NCI-H2227 treated with DMSO at 0.1 percent for 48 hours (cell line): ENCODE measurements around the gene TPRX2.
"Not testable (repeated sequence)": the region's sequence is repeated elsewhere in the genome, so short reads cannot be mapped to it uniquely, and the experiment has no call there.

Experiments
- DNase-seq: peaks from one replicate; lab custom pipeline; 2025; lab: John Stamatoyannopoulos, UW

TPRX2 gene, protein sequence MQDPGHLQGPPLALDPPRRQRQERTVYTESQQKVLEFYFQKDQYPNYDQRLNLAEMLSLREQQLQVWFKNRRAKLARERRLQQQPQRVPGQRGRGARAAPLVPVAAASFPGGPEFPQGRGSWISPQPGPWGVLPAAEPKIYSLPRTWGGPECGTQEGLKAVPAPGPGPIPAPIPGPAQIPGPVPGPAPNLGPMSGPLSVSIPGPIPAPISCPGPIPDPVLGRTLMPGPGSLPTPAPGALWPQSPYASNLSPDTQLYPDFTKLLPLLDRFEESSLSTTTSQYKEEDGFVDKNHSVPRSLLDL

DNA sequence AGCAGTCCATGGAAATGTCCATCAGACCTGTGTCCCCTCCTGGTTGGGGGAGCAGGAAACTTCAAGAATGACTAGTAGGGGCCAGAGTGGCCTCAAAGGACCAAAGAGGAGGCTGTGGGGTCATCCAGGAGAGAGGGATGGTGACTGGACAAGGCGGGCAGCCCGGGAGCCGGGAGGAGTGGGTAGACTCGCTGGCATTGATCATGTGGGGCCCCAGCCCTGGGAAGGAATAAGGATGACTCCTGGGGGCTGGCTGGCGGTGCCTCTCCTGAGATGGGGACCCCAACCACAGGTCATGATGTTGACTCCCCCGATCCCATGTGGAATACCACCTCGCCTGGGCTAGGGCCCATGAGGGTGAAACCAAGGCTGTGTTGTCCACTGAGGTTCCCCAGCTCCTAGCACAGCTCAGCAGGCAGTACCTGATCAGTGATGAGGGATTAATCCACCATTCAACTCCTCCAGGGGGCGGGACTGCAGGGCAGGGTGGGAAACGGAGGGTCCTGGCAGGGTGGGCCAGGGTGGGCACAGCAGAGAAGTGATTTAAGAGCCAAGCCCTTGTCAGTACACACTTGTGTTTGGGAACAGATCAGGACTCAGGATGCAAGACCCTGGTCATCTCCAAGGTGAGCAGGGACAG, at the start of gene TPRX2:
Gene TPRX2, plus strand, starts transcription at position 590 of the 640 bp plus-strand sequence. Its CDS starts 12 bp downstream, at position 602.
- not testable (repeated sequence) for DNase-seq

DNA sequence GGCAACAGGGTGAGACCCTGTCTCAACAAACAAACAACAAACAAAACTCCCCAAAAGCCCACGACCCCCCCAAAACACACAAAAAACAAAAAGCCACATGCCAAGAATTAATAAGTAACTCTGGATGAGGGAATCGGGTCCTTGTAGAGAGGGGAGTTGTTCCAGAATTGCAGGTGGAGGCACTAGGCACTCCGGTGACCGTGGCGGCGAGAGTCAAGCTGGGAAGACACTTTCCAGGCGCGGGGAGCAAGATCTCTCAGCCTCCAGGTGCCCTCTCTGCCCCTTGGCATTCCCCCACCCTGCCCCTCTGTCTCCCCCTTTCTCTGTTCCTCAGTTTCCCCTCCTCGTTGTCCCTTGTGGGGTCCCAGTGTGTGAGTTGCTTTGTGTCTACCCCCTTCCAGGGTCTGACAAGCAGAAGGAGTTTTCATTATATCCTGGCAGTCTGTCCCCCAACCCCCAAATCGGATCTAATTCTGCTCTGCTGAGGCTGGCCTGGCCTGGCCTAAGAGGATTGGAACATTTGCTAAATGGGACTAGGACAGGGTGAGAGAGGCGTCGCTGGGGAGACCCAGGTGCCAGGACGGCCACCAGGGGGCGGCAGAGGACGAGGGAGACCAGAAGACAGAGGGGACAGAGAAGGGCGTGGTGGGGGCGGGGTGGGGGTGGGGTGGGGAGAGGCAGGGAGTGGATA, 45.6 kb upstream of the TPRX2 start:
- DNase-seq, result peak; percentile 40

DNA sequence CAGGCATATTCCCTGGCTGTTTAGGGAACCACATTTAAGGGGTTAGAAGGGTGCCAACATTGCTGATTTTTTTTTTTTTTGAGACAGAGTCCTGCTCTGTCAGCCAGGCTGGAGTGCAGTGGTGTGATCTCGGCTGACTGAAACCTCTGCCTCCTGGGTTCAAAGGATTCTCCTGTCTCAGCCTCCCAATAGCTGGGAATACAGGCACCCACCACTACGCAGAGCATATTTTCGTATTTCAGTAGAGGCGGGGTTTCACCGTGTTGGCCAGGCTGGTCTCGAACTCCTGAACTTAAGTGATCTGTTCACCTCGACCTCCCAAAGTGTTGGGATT, 45.1 kb upstream of the TPRX2 start:
- no peak for DNase-seq

DNA sequence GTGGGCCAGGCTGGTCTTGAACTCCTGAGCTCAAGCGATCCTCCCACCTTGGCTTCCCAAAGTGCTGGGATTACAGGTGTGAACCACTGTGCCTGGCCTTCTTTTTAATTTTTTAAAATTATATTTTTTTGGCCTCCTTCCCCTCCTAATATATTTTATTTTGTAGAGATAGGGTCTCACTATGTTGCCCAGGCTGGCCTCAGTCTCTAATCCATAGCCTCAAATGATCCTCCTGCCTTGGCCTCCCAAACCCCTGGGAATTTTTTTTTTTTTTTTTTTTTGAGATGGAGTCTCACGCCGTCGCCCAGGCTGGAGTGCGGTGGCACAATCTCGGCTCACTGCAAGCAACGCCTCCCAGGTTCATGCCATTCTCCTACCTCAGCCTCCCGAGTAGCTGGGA, 42.8 kb upstream of the TPRX2 start:
- not testable (repeated sequence) for DNase-seq

DNA sequence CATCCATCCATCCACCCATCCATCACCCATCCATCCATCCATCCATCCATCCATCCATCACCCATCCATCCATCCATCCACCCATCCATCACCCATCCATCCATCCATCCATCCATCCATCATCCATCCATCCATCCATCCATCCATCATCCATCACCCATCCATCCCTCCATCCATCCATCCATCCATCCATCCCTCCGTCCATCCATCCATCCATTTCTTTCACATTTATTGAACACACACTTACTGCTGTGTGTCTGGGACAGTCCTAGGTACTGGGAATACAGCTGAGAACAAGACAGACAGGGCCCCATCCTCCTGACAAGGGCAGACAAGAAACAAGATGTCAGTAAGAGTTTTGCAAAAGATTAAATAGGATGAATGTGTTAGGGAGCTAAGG, 40.8 kb upstream of the TPRX2 start:
- not testable (repeated sequence) for DNase-seq

DNA sequence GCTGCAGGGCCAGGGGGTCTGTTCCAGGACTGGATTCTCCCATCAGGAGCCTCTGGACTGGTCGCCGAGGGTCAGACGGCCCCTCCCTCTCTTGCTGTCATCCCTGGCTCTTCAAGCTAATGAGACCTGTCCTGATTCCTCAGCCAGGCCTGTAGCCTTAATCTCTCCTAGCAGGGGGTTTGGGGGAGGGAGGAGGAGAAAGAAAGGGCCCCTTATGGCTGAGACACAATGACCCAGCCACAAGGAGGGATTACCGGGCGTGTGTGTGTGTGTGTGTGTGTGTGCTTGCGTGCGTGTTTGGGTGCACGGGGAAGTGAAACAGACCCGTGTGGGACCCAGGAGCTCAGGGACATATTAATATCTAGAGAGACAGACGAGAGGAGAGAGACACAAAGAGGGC, 39.2 kb upstream of the TPRX2 start:
- DNase-seq, result no peak

DNA sequence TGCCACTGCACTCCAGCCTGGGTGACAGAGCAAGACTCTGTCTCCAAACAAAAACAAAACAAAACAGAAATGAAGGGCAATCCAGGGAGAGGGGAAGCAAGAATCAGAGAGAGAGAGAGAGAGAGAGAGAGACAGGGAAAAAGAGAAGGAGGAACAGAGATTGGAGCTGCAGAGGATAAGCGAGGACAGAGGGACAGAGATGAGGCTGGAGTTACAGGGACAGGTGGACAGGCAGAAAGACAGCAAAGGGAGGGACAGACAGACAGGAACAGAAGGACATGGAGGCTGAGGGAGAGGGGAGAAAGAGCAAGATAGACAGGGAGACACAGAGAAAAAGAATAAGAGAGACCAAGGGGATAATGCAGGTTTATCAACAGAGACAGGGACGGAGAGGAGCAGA, 38.6 kb upstream of the TPRX2 start:
- no peak for DNase-seq

DNA sequence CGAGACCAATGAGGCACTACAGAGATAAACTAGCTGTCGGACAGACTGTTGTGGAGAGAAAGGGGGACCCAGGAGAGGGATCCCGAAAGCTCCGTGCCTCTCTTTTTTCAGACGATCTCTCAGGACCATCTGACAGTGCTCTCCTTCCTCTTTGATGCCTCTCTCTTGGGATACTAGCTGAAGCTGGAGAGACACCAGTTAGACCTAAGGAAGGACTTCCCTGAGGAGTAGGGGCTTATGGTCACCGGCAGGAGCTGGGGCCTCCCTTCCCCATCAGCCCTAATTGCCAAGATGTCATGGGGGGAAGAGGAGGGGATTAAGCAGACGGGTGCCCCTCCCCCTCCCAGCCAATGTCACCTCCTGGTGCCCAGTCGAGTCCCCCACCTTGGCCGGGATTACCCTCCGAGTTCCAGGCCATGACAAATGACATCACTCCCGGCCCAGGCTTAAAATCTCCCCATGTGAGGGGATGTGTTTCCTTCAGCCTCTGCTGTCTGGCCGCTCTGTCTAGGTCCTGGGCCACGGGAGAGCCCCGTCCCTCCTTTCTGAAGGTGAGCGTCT, 37.5 kb upstream of the TPRX2 start, which contains the start of gene CRX:
Gene CRX, plus strand, starts transcription at position 478 of the 561 bp plus-strand sequence. CDS start 12,507 bp downstream, outside the sequence.
- no peak for DNase-seq

DNA sequence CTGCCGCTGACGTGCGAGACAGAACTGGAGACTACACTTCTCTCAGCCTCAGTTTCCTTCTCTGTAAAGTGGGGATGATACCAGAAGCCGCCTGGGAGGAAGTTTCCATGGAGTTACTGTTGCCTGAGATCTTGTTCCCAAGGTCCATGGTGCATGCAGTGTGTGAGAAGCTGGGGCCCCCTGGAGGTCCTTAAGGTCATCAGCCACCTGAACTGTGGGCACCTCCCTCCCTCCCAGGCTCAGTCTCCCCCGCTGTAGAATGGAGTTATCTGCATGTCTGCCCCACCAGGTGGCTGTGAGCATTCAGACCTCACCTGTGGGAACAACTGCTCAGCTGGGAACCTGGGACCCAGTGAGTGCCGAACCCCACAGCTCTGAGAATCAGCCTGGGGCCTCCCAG, 34.6 kb upstream of the TPRX2 start:
- DNase-seq, result no peak

DNA sequence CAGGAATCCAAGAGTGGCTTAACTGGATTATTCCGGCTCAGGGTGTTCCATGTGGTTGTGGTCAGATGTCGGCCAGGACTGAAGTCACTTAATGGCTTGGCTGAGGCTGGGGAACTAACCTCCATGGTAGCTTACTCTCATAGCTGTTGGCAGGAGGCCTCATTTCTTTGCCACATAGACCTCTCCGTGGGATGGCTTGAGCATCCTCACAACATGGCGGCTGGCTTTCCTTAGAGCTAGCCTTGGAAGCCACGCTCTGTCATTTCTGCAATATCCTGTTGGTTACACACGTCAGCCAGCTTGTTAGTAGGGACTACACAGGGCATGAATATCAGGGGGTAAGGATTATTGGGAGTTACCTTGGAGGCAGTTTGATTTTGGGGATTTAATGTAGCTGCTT, 32.2 kb upstream of the TPRX2 start:
- DNase-seq, result no peak

DNA sequence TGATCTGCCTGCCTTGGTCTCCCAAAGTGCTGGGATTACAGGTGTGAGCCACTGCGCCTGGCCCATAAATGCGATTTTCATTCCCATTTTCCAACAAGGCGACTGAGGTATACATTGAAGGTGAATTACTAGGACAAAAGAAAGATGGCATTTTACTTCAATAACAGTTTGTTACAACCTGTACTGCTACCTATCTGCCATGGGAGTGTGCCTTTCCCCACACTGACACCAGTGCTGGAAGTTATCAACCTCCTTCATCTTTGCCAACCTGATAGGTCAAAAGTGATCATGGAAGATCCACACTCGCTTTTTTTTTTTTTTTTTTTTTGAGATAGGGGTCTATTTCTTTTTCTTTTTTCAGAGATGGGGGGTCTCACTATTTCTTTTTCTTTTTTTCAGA, 26.3 kb upstream of the TPRX2 start:
- no peak for DNase-seq

DNA sequence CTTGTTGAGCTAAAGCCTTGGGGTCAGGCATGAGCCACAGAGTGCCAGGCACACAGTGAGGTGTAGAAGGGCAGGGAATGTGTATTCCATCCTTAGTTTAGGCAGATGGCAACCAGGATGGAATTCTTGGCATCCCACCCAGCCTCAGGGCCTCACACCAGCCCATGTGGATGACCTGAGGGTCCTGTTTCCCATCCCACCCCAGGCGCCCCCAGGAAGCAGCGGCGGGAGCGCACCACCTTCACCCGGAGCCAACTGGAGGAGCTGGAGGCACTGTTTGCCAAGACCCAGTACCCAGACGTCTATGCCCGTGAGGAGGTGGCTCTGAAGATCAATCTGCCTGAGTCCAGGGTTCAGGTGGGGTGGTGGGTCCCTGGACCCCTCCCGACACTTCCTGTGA, 23.0 kb upstream of the TPRX2 start:
- no peak for DNase-seq

DNA sequence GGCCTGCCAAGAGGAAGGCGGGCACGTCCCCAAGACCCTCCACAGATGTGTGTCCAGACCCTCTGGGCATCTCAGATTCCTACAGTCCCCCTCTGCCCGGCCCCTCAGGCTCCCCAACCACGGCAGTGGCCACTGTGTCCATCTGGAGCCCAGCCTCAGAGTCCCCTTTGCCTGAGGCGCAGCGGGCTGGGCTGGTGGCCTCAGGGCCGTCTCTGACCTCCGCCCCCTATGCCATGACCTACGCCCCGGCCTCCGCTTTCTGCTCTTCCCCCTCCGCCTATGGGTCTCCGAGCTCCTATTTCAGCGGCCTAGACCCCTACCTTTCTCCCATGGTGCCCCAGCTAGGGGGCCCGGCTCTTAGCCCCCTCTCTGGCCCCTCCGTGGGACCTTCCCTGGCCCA, 19.6 kb upstream of the TPRX2 start:
- no peak for DNase-seq

DNA sequence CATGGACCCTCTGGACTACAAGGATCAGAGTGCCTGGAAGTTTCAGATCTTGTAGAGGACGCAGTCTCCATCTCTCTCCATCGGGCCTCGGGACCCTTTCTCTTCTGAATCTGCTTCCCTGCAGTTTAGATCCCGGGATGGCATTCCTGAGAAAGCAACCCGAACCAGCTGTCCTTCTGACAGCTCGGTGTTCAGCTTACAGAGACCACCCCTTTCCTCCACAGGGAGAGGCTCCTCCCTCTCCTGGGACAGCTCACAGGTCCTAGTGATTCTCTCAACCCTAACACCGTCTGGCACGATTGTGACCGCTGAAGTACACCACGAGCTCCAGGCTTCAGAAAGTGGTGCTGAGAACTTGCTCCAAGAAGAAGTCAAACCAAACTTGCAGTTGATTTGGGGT, 19.1 kb upstream of the TPRX2 start:
- no peak for DNase-seq

DNA sequence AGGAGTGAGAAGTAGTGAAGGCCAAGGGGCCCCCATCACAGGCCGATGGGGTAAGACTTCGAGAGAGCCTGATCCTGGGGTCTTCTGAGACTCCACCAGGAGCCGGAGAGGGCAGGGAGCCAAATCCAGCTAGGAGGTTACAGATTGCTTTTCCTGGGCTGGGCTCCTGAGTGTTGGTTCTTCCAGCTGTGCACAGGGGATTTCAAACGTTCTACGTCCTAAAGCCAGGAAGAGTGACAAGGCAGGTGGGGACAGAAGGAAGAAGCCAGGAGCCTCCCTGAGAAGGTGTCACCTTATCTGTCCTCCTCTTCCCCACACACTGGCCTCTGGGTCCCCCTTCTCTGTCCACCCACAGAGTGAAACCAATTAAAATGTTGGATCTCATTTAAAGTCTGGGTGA, 16.1 kb upstream of the TPRX2 start:
- DNase-seq, result no peak

DNA sequence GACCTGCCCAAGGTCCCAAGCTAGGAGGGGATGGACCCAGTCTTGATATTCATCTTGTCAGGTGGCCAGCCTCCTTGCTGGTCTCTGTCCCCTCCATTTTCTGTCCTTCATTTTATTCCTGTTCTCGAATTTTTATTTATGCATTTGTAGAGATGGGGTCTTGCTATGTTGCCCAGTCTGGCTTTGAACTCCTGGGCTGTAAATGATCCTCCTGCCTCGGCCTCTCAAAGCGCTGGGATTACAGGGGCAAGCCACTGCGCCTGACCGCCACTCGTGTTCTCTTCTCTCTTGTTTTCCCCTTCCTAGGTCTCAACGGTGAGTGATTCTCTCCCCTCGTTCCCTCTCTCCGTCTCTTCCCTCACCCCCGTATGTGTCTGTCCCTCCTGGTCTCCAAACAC, 10.6 kb upstream of the TPRX2 start:
- no peak for DNase-seq

DNA sequence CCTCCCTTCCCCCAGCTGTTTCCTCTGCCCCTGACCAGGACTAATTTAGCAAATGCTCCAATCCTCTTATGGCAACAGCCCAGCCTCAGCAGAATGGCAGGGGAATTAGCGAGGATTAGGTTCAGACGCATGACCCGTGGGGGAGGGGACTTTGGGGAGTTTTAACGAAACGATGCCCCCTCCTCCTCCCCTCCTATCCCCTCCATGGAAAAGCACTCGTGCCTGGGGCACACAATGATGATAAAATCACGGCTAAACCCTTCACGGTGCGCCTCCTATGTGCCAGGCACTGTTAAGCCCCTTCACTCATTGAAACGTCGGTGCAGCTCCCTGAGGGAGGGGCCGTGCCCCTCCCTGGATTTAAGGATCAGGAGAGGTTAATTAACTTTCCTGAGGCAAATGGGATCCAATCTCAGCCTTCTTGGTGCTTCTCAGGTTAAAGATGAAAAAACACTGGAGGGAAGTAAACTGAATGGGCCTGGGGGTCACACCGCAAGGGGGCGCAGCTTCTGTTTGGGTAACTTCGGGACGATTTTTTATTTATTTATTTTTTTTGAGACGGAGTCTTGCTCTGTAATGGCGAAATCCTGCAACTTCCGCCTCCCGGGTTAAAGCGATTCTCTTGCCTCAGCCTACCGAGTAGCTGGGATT, 10.1 kb upstream of the TPRX2 start:
- DNase-seq, result no peak

DNA sequence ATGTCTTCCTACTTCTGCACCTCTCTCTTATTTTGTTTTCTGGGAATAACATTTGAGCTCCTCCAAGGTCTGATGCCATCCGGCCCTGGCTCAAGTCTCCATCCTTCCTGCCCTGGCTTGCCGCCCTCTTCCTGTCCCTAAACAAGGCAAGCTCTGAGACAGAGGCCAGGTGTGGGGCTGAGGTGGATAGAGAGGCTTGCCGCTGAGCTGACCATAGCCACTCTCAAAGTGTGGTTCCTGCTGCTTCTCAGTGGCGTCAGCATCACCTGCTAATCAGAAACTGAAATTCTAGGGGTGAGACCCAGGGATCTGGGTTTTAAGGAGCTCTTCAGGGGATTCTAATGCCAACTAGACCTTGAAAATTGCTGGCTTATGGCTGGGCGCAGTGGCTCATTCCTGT, 6.0 kb upstream of the TPRX2 start:
- DNase-seq, result no peak

DNA sequence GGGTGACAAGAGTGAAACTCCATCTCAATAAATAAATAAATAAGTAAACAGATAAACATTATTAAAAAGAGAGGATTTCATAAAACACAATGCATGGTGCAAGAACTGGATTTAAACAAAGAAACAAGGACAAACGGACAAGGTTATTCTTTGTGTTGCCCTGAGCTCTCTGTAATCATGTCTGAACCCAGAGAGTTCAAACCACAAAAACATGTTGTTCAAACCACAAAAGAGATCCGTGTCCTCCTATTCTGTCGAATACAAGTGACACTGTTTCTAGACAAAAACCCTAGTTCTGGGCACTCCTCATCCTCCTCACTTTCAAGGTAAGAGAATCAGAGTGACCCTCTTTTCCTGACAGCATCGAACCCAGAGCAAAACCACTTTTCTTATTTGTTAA, 4.6 kb upstream of the TPRX2 start:
- no peak for DNase-seq

DNA sequence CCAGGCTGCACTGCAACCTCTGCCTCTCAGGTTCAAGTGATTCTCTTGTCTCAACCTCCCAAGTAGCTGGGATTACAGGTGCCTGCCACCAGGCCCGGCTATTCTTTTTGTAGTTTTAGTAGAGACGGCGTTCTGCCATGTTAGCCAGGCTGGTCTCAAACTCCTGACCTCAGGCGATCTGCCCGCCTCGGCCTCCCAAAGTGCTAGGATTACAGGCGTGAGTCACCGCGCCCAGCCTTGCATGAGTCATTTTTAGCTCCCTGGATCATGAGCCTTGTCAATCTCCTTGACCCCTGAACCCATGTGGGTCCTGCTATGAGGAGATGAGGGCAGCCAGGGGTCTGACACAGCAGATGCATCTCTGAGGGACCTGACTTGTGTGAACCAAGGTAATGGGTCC, 804 bp upstream of the TPRX2 start:
- not testable (repeated sequence) for DNase-seq

DNA sequence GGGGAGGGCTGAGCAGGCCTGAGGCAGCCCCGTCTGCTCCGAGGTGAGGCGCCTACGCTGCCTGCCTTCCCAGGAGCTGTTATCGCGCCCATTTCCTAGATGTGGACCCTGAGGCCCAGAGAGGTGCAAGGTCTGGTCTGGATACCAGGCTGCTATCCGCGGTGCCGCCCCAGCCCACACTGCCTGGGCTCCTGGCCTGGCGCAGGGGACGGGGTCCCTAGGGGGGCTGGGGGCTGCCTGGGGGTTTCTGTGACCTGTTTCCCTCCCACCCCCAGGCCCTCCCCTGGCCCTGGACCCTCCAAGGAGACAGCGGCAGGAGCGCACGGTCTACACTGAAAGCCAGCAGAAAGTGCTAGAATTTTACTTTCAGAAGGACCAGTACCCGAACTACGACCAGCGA, 803 bp downstream of the TPRX2 start:
- DNase-seq, result not testable (repeated sequence)

DNA sequence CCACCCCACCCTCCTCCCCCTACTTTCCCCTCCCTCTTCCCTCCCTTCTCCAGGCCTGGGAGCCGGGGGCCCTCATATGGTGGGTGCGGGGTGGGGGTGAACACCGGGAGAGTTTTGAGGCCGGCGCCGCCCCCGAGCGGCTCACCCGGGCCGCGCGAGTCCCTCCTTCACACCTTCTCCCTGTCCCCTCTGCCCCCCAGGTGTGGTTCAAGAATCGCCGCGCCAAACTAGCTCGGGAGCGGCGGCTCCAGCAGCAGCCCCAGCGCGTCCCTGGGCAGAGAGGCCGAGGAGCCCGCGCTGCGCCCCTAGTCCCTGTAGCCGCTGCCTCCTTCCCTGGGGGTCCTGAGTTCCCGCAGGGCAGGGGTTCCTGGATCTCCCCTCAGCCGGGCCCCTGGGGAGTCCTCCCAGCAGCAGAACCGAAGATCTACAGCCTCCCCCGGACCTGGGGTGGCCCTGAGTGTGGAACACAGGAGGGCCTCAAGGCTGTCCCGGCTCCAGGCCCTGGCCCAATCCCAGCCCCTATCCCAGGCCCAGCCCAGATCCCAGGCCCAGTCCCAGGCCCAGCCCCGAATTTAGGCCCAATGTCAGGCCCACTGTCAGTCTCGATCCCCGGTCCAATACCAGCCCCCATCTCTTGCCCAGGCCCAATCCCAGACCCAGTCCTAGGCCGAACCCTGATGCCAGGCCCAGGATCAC, 1.7 kb downstream of the TPRX2 start:
- DNase-seq, result no peak
